ENCODE results near the gene PROSER2. TPM values are rescaled to one million over a fixed set of nuclear protein-coding genes. Genes with fewer than 3 reads are reported as not detected.

Gene PROSER2, protein sequence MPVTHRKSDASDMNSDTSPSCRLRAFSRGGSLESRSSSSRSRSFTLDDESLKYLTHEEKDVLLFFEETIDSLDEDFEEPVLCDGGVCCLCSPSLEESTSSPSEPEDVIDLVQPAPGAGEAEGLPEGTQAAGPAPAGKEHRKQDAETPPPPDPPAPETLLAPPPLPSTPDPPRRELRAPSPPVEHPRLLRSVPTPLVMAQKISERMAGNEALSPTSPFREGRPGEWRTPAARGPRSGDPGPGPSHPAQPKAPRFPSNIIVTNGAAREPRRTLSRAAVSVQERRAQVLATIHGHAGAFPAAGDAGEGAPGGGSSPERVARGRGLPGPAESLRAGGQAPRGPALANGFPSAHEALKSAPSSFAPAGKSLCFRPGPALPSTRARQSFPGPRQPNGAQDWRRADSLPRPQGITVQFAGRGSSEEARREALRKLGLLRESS
- total RNA-seq, result 10 to 100 TPM; 10.3 to 11.3 TPM
- long read RNA-seq, transcript PROSER2-202 (1 exons, 1,232 nt), result major isoform, 6 of 8 reads
- long read RNA-seq, partial matches to known transcripts, result 0 of 8 reads
- long read RNA-seq, other reads (novel, unspliced or antisense), result 1 of 8 reads

DNA sequence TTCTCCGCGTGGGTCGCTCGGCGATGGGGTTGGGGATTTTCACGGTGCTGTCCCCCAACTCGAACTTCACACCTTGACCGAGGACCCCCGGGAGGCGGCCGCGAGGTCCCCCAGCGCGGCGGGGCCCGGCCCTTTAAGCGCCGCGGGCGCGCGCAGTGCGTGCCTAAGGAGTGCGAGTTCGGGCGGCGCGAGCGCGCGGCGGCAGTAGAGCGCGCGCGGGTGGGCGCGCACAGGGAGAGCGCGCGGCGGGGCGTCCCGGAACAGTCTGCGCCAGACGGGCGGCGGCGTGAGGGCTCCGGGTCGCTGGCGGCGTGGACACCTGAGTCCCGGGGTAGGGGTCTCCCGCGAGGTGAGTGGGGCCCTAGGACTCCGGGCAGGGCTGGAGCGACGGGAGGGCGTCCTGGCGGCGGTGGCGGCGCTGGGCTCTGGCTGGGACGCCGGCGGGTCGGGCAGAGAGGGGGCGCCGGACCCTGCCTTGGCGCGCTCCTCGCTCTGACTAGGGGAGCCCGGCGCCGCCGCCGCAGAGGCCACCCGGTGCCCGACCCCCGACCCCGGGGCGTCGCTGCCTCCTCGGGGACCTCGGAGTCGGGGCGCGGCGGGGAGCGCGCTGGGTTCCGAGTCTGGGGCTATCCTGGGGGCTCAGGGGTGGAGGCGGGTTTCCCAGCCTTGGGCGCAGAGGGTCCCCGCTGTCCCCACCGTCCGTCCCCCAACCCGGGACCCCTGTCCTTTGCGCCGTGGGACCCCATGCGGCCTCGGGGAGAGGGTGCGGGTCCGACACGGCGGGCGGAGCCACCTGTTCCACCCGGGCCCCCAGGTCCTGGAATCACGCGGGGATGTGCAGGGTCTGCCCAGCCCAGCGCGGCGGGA, at the start of gene PROSER2:
PROSER2 (plus strand) TSS at position 235 of the 867 bp plus-strand sequence. CDS start 28,722 bp downstream, outside the sequence.
- ATAC-seq (peak; percentile 96), DNase-seq (peak; percentile 31 to 73)
- intact Hi-C loops (cut with DNase I, micrococcal nuclease), result no loop called here

DNA sequence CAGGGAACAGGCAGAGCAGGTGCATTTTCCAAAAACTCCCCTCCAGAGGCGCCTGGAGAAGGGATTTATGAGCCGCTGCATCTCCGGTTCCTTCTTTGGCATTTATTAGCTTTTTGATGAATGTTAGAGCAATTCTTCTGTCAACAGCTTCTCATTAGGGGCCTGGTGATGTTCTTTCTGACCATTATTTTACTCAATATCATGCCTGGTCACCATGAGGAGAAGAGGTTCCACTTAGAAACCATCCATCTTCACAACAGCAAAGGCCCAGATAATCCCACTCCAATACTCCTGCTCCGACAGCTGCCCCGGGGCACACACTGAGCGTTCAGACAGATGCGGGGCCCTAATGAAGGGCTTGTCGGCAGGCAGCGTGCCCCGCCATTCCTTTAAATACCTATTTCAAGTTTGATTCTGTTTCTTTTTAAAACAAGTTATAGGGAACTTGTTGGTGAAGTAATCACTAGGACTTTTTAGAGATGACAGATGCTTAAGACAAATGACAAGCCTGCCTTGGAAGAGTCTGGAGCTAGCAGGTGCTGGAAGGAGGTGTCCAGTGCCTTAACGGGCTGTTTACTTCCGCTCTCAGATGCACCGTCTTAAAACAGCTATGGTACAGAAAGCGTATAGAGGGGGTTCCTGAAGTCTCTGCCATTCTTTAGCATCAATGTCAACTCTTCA, 49.3 kb upstream of the PROSER2 start:
- DNase-seq (no peak), ATAC-seq (no peak)
- intact Hi-C loops (cut with DNase I, micrococcal nuclease), result no loop called here

DNA sequence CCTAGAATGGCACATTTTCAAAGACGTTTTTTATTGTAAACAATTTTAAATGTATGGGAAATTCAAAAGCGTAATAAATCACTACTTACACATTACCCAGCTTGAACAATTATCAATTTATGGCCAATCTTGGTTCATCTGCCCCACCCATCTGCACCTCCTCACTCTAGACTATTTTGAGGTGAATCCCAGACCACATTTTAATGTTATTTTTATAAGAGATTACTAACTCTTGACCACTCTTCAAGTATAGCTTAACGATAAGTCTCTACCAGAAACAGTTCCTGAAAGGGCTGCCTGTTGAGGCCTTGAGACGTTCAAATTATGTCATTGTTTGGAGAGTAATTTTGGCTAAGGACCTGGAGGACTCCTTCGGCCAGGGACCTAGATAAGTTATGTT, 47.7 kb upstream of the PROSER2 start:
- ATAC-seq (no peak), DNase-seq (no peak)
- intact Hi-C loops (cut with DNase I, micrococcal nuclease), result no loop called here

DNA sequence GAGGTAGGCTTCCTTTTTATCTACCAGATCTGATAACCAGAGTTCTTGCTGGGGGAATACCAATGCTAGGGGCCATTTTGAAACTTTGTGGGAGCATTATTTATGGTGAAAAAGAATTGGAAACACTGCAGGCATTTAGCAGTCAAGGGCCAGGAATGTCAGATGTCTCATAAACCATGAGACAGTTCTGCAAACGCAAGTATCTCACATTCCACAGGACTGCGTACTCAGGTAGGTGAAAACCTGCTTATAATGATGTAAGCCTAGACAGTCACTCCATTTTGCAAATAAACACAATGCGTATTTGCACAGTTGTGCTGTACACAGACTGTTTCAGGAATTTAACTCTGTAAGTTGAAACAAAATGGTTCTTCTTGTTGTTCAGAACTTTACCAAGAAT, 47.1 kb upstream of the PROSER2 start:
- ATAC-seq, result no peak
- intact Hi-C loops (cut with DNase I, micrococcal nuclease), result no loop called here

DNA sequence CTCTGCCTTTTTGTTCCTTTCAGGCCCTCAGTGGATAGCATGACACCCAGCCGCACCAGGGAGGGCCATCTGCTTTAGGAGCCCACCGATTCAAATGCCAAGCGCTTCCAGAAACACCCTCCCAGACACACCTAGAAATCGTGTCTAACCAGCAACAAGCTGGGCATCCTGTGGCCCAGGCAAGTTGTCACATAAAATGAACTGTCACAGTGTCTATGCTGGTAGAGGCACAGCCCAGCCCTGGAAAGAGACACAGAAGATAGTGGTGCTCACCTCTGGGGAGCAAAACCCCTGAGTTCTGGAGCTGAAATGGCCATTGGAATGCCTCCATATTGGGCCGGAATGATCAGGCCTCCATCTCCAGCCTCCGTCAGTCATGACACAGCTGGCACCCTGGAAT, 42.0 kb upstream of the PROSER2 start:
- no peak for ATAC-seq
- DNase-seq, result no peak
- intact Hi-C loops (cut with DNase I, micrococcal nuclease), result loop anchor here in 1 of 2 donors (5.0 kb wide), 1 partner anchor 206 kb away; no protein-coding TSS in a partner anchor

More for the DNA sequence above, 47.1 kb upstream of the PROSER2 start:
- DNase-seq, result no peak

DNA sequence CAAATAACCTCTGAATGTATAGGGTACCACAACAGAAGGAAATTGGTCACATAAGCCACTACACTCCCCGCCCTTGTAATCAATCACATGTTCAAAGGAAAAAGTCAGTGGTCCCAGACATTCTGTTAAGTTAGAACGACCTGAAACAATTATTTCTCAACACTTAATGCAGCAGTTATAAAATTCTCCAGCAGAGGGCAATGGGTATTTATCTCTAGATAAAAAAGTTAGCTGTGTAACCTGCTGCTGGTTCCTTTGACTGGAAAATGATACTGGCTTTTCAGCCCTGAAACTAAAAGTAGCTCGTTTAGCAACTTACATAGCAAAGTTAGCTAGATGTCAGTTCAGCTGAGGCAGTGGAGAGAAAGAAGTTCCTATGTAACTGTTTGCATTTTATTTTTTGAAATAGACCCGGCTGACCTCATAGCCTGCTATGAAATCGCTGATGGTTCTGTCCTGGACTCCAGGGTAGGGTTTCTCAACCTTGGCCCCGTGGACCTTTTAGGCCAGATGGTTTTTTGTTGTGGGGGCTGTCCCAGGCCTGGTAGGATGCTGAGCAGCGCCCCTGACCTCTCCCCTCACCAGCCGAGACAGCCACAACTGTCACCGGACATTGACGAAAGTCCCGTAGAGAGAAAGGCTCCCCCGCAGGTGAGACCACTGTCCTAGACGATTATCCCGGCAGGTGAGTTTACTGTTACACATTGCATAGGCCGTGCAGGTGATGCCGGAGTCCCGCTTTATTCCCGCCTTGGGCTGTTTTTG, 40.2 kb upstream of the PROSER2 start:
- DNase-seq (no peak), ATAC-seq (peak; percentile 56)
- intact Hi-C loops (cut with DNase I, micrococcal nuclease), result loop anchor here in 1 of 2 donors (5.0 kb wide), 1 partner anchor 204 kb away; no protein-coding TSS in a partner anchor

DNA sequence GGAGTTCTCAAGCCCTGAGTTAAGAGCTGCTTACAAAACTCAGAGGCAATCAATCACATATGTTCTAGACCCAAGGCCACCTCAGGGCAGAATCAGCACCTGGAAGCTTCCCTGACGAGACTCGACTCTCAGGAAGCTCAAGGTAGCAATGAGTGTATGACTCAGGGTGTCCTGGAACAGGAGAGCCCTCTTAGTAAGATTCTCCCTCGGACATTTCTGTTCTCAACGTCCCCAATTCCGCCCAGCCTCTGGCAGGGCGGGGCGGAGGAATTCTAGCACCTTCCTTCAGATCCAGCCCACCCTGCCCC, 39.6 kb upstream of the PROSER2 start:
- ATAC-seq, result no peak
- intact Hi-C loops (cut with DNase I, micrococcal nuclease), result loop anchor here in 1 of 2 donors (5.0 kb wide), 1 partner anchor 204 kb away; no protein-coding TSS in a partner anchor
- no peak for DNase-seq

DNA sequence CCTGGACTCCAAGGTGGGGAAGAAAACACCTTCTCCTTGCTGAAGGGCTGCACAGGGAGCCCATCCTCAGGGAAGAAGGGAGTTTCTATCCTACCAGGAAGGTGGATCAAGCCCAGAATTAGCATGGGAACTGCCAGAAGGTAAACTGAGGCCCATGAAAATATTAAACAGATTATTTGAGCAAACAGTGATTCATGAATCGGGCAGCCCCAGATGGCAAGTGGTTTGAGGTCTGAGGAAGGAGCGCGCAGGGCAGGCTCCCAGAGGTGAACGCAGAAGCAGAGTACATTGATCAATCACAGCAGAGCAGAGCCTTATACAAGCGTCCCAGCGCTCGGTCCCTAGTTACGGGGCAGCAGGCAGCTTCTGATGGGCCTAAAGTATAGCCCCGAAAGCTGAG, 35.8 kb upstream of the PROSER2 start:
- DNase-seq (no peak), ATAC-seq (no peak)
- intact Hi-C loops (cut with DNase I, micrococcal nuclease), result no loop called here

DNA sequence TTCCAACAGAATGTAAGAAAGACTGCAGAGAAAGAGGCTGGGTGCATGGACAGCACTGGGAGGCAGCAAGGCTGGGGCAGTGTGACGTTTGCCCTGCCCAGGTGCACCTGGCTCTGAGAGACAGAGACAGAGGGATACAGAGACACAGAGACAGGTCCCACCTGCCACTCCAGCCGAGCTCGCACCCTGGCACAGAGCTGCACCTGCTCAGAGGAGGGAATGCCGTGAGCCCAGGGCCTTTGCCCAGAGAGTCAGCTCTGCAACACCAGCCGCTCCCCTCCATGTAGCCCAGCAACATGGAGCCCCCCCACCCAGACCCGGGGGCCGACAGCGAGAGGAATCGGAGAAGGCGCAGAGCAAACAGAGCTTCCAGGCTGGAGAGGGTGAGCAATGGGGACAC, 35.3 kb upstream of the PROSER2 start:
- DNase-seq, result no peak
- intact Hi-C loops (cut with DNase I, micrococcal nuclease), result no loop called here
- ATAC-seq, result no peak

DNA sequence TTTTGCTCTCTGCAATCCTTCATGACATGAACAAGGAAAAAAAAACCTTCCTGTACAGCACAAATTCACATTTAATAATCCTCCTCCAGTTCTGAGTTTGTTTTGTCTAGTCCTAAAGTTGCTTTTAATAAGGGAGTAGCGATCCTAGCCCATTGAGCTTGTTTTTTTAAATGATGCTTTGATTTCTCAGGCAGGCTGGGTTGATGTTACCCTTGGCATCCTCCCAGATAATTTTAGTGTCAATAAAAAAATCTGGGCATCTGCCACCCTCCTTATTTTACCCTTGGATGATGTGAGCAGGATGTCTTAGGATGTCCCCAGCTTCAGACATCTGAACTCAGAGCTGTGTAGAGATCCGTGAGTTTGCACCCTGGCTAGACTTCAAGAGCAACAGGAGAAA, 33.9 kb upstream of the PROSER2 start:
- DNase-seq, result no peak
- intact Hi-C loops (cut with DNase I, micrococcal nuclease), result no loop called here
- no peak for ATAC-seq

DNA sequence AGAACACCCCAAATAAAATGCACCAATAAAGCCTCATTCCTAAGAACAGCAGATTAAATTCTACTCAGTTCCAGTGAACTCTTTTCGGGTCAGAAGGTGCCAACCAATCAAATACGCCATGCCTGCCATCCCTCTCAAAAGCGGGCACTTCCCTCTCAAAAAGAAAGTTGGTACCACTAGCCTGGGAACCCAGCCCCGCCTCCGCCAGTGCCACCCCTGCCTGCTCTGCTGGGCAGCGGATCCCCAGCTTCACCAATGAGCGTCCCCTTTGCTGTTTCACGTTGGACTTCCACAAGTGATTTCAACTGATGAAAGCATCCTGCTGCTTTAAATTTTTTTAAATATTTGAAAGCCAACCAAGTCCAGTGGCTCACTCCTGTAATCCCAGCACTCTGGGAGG, 33.2 kb upstream of the PROSER2 start:
- intact Hi-C loops (cut with DNase I, micrococcal nuclease), result loop anchor here in 1 of 2 donors (5.0 kb wide), 1 partner anchor 192 kb away; no protein-coding TSS in a partner anchor
- DNase-seq (no peak), ATAC-seq (no peak)

DNA sequence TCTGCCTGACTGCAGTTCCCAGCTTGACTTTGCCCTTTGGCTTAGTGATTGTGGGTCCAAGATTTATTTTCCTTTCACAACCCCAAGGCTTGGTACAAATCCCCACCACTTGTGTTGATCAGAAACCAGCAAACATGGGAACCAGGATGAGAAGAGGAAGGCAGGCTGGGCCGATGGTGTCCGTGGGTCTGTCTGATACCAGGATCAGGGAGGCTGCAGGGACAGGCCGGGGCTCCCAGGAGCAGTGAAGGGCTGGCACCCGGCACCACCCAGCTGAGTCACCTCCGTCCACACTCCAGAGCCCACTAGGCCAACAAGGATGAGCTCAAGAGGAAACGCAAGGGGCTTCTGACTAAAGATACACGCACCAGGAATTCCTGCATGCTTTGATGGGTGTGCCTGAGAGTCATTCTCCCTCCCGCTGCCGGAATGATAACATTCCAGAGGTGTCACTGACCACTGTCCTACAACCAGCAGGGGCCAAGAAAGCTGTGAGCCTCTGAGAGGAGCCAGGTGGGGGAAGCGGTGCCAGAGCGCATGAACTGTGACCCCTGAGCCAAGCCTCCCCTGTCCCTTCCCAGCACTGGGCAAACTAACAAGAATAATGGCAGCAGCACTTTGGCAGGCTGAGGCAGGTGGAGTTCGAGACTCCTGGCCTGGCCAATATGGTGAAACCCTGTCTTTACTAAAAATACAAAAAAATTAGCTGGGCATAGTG, 29.2 kb upstream of the PROSER2 start:
- intact Hi-C loops (cut with DNase I, micrococcal nuclease), result loop anchor here in 1 of 2 donors (5.0 kb wide), 1 partner anchor 188 kb away; no protein-coding TSS in a partner anchor
- ATAC-seq (no peak), DNase-seq (no peak)

DNA sequence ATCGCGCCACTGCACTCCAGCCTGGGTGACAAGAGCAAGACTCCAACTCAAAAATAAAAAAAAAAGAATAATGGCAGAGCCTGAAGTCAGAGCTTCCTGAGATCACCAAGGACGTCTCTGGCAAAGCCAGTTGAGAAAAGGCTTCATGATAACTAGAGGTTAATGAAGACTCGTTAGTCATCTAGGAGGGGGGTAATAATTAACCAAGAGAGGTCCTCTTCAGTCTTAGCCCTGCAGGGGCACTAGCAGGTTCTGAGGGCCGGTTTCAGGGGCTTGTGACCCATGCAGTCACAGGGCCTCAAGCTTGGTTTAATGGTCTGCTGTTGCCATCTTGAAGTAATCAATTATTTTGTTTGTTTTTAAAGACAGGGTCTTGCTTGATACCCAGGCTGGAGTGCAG, 28.6 kb upstream of the PROSER2 start:
- DNase-seq (no peak), ATAC-seq (no peak)
- intact Hi-C loops (cut with DNase I, micrococcal nuclease), result loop anchor here in 1 of 2 donors (5.0 kb wide), 1 partner anchor 188 kb away; no protein-coding TSS in a partner anchor

DNA sequence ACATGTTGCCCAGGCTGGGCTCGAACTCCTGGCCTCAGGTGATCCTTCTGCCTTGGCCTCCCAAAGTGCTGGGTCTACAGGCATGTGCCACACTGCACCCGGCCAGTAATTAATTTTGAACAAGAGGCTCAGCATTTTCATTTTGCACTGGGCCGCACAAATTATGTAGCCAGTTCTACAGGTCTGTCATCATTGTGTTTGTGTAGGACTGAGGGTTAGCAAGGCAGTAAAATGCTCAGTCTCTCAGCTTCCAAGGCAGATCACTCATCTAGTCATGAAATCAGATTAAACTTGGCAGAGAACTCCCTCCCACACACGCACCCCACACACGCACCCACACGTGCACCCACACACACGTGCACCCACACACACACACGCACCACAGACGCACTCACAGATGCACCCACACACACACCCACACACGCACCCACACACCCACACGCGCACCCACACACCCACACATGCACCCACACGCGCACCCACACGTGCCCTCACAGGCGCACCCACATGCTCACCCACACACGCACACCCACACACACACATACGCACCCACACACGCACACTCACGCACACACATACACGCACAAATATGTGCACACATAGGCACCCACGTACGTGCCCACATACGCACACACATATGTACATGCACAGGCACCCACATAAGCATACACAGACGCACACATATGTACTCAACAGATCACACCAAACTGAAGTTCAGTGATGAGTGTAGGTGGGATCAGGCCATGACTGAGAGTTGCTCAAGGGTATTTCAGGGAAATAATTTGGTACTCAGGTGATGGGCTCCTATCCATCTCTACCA, 27.8 kb upstream of the PROSER2 start:
- no peak for DNase-seq
- intact Hi-C loops (cut with DNase I, micrococcal nuclease), result no loop called here
- ATAC-seq, result no peak

DNA sequence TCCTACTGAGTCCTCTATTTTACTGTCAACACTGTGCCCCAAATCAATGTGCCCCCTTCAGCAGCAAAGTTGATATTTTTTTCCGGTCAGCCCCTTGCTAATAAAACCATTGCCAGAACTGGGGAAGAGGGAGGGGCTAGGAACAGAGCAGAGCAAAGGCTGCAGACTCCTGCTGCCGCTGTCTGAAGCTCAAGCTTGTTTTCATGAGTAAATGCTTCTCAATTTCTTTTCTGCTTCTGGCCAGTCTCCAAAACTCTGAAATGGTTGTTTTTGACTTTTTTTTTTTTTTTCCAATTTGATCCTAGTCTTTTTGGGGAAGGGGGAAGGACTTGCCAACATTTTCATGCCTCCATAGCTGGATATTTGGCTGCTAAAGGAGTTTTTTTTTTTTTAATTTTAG, 26.7 kb upstream of the PROSER2 start:
- ATAC-seq, result no peak
- no peak for DNase-seq
- intact Hi-C loops (cut with DNase I, micrococcal nuclease), result no loop called here

DNA sequence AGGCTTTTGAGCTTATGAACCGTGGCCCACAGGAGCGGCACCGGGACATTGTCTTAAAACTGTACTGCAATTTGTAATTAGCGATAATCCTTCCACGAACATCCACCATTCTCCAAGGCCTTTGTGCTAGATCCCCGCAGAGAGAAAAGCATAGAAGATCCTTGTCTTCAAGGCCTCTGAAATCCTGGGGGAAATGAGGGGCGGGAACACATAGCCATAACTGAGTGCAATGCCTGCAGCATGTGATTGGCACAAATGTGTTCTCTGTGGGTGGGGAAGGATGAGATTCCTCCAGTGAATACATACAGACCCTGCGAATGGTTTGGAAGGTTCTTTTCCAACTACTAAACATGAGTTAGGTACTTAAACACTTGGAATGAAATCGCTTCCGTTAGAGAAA, 25.9 kb upstream of the PROSER2 start:
- no peak for DNase-seq
- intact Hi-C loops (cut with DNase I, micrococcal nuclease), result no loop called here
- no peak for ATAC-seq
